DMS153 (cell line): Measurements from ENCODE around the gene ACAA2.

Source experiments
- DNase-seq: peaks from one replicate; lab custom pipeline; 2025; lab: John Stamatoyannopoulos, UW

Gene ACAA2, protein sequence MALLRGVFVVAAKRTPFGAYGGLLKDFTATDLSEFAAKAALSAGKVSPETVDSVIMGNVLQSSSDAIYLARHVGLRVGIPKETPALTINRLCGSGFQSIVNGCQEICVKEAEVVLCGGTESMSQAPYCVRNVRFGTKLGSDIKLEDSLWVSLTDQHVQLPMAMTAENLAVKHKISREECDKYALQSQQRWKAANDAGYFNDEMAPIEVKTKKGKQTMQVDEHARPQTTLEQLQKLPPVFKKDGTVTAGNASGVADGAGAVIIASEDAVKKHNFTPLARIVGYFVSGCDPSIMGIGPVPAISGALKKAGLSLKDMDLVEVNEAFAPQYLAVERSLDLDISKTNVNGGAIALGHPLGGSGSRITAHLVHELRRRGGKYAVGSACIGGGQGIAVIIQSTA

GRCh38 chr18:49813319-49814146 is at the start of gene ACAA2:
TSS of gene ACAA2 (minus strand) at chr18:49813533. CDS start at chr18:49813484, 49 bp downstream.
- DNase-seq: peak; percentile 74

- DNase-seq: no peak
Measured at GRCh38 chr18:49862656-49863385, 49.5 kb upstream of the ACAA2 start.

GRCh38 chr18:49861659-49862058 is 48.3 kb upstream of the ACAA2 start:
- DNase-seq: no peak

GRCh38 chr18:49859725-49860124 is 46.4 kb upstream of the ACAA2 start:
- no peak for DNase-seq

- DNase-seq: no peak
Measured at GRCh38 chr18:49859021-49859359, 45.7 kb upstream of the ACAA2 start.

- DNase-seq: peak; percentile 57
Measured at GRCh38 chr18:49858309-49859020, 45.1 kb upstream of the ACAA2 start.

- DNase-seq: no peak
Measured at GRCh38 chr18:49857708-49858107, 44.4 kb upstream of the ACAA2 start.

- no peak for DNase-seq
Measured at GRCh38 chr18:49856496-49856895, 43.2 kb upstream of the ACAA2 start.

- DNase-seq: no peak
Measured at GRCh38 chr18:49855711-49856415, 42.5 kb upstream of the ACAA2 start.

DNA sequence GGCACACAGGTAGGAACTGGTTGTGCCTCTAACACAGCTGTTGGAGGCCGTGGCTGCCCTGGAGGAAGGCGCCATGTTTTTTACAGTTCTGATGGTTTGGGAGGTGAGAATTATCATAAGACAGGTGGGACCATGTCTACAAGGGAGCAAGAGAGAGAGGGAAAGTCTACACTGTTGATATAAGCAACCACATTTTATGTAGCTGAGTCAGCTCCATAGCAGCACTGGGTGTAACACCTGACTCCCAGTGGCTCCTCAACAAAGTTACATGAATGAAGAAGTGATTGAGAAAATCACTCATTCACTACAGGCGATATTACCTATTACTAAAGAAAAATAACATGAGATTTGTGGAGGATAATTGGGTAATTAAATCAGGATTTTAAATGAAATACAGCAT is 41.3 kb upstream of the ACAA2 start:
- DNase-seq: no peak

DNA sequence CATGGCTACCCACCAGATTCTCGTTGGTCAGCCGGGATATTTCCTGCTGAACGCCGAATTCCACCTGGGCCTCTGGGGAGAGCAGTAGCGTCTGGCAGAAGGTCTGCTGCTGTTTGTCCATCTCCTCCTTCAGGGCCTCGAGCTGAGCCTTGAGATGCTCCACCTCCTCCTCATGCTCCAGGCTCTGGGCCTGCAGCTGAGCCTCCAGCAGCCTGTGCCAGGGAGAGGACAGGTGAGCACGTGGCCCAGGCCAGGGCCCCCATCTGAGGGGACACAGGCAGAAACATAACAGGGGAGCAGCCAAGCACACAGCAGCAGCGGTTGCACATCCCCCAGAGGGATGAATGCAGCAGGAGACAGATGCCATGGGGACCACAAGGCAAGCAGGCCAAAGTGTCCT is 40.1 kb upstream of the ACAA2 start:
- no peak for DNase-seq

DNA sequence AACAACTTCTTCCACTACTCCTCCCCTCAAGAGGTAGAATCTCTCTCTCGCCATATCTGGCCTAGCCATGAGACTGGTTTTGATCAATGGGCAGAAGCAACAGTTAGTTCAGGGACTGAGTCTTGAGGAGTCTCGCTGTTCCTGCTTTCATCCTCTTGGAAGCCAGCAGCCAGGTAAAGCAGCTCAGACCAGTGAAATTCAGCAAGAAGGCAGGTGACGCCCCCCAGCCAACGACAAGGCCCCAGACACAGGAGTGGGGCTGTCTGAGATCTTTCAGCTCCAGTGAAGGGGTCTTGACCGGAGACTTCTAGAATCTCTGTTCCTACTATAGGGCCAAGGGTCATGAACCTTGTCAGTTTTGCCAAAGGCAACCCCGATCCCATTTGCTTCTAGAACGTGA is 39.7 kb upstream of the ACAA2 start:
- DNase-seq: no peak

DNA sequence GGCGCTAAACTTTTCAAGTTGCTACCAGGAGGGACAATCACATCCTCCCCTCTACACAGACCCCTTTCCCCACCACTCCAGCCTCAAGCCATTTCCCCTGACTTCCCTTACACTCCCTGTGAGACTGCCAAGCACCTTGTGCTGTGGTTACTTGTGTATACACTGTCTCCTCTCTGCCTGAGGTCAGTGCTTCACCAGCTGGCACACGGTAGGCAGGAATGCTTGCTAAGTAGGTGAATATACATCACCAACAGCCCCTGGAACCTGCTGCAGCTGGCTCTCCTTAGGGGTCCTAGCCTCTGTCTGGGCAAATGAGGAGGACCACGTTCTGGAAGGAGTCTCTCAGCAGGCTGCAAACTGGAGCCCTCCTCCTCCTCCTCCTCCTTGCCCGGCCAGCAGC is 38.3 kb upstream of the ACAA2 start:
- no peak for DNase-seq

- DNase-seq: no peak
Measured at GRCh38 chr18:49850636-49851035, 37.3 kb upstream of the ACAA2 start.

- peak; percentile 92 for DNase-seq
Measured at GRCh38 chr18:49849331-49850217, 36.2 kb upstream of the ACAA2 start.

GRCh38 chr18:49848115-49848514 is 34.8 kb upstream of the ACAA2 start:
- no peak for DNase-seq

GRCh38 chr18:49847524-49847923 is 34.2 kb upstream of the ACAA2 start:
- DNase-seq: no peak

- no peak for DNase-seq
Measured at GRCh38 chr18:49846718-49847470, 33.6 kb upstream of the ACAA2 start.

DNA sequence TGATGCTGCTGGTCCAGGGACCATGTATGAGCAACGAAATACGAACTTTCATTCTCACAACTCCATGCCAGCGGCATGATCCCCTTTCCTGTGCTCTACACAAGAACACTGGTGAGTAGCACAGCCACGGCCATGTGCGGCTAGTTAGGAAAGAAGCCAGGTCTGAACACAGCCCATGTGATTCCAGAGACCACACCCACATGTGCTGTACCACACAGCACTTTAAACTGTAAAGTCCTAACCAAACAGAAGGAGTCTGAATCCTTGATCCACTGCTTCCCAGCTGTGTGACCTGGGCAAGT is 33.0 kb upstream of the ACAA2 start:
- no peak for DNase-seq
